Lower leg skin (tissue), 4 donors: ENCODE measurements around the gene PLK5. TPM values are rescaled to one million over a fixed set of nuclear protein-coding genes. Genes with fewer than 3 reads are reported as not detected.

ENCODE experiments used
- DNase-seq, 2 donors: peaks; one replicate each; pipeline ENCODE4 v3.0.0-alpha.2; 2019; ENCODE audit warnings: low spot score in 2 of 2
- H3K4me3 ChIP-seq: fragments of 200-600 bp; sonication (generic); 2 replicates; pipeline ENCODE4 v1.5.1; 2017; ENCODE audit warnings: mild to moderate bottlenecking, low read depth; ENCODE audit not compliant: poor library complexity, severe bottlenecking
- CTCF ChIP-seq, 3 donors: fragments of 450-650 bp; IDR thresholded peaks; one replicate each; pipeline ENCODE4 v1.5.1; 2016; ENCODE audit warnings: antibody characterized with exemption in 3 of 3, mild to moderate bottlenecking in 3 of 3, moderate library complexity in 2 of 3
- POLR2A ChIP-seq, 2 donors: fragments of 450-650 bp; IDR thresholded peaks; one replicate each; pipeline ENCODE4 v1.6.1; 2016 to 2017; ENCODE audit warnings: antibody characterized with exemption in 2 of 2, mild to moderate bottlenecking in 1 of 2, moderate library complexity in 1 of 2
- WGBS, 2 donors: methylation state at CpG; one replicate each; pipeline ENCODE4 v1.1.5; 2018; 5-methylcytosine and 5-hydroxymethylcytosine counted together
- intact Hi-C: fragments of 100-400 bp; cut with DNase I; formaldehyde crosslinking; loops from one replicate; pipeline ENCODE4 v1.15.0; 2023; ENCODE audit warnings: low total_unique reads
- total RNA-seq, 4 donors: library from RNA; depleted of rRNA; stranded (reverse); fragments of >200 nt; gene quantifications; one replicate each; pipeline ENCODE4 v1.1.0, GENCODE V29; 2016

PLK5 gene
- total RNA-seq, 4 donors from 2014 or later = 0.23 to 0.84 TPM; not detected in 2

- H3K4me3 ChIP-seq = no peak overlapping the region
- intact Hi-C loops = no loop called here
- WGBS, 2 donors = 96% methylated on average over 53 to 62 of the region's 66 CpGs
- TF ChIP-seq CTCF (IDR thresholded peaks at IDR 0.05) (no peak), POLR2A (IDR thresholded peaks at IDR 0.05) (no peak)
- no peak for DNase-seq
Observed at GRCh38 chr19:1556390-1557070, 32.7 kb downstream of the PLK5 start.

- WGBS, 2 donors = 82 to 87% methylated on average over 6 to 12 of the region's 12 CpGs
- no peak for DNase-seq
- H3K4me3 ChIP-seq = no peak overlapping the region
- no peak for TF ChIP-seq CTCF (IDR thresholded peaks at IDR 0.05)
- no peak for TF ChIP-seq POLR2A (IDR thresholded peaks at IDR 0.05)
- intact Hi-C loops = no loop called here
Observed at GRCh38 chr19:1558552-1558951, 34.7 kb downstream of the PLK5 start.

- intact Hi-C loops = no loop called here
- DNase-seq = no peak
- H3K4me3 ChIP-seq = no peak overlapping the region
- 55 to 57% methylated on average over 23 to 24 of the region's 25 CpGs for WGBS, 2 donors
- TF ChIP-seq POLR2A (IDR thresholded peaks at IDR 0.05) = no peak
- no peak for TF ChIP-seq CTCF (IDR thresholded peaks at IDR 0.05)
Observed at GRCh38 chr19:1560286-1560882, 36.5 kb downstream of the PLK5 start.

GRCh38 chr19:1561236-1561842 lies 37.5 kb downstream of the PLK5 start:
- intact Hi-C loops = no loop called here
- WGBS, 2 donors = 89% methylated on average over 15 to 17 of the region's 17 CpGs

GRCh38 chr19:1563251-1563650 lies 39.4 kb downstream of the PLK5 start:
- WGBS, 2 donors = 86 to 90% methylated on average over 6 of the region's 6 CpGs
- no peak overlapping the region for H3K4me3 ChIP-seq
- no peak for TF ChIP-seq POLR2A (IDR thresholded peaks at IDR 0.05)
- no peak for TF ChIP-seq CTCF (IDR thresholded peaks at IDR 0.05)
- no peak for DNase-seq
- intact Hi-C loops = no loop called here

More at GRCh38 chr19:1561236-1561842, 37.5 kb downstream of the PLK5 start:
- no peak for TF ChIP-seq POLR2A (IDR thresholded peaks at IDR 0.05)
- no peak for TF ChIP-seq CTCF (IDR thresholded peaks at IDR 0.05)
- H3K4me3 ChIP-seq = no peak overlapping the region
- no peak for DNase-seq
